Upper lobe of right lung (tissue), 1 donor: ENCODE data around the gene CXCL16. TPM values are rescaled to one million over a fixed set of nuclear protein-coding genes. Genes with fewer than 3 reads are reported as not detected.

ENCODE experiments used
- ATAC-seq: fragments of 200-7000 bp; cut with Tn5 transposase; one replicate; pipeline ENCODE4 v1.9.1; 2020; ENCODE audit warnings: mild to moderate bottlenecking, moderate library complexity
- DNase-seq: peaks from one replicate; pipeline ENCODE4 v3.0.0-alpha.2; 2020
- H3K27ac ChIP-seq: fragments of 200-600 bp; one replicate; pipeline ENCODE4 v1.8.0; 2022
- H3K27me3 ChIP-seq: fragments of 200-600 bp; one replicate; pipeline ENCODE4 v1.8.0; 2022; ENCODE audit warnings: mild to moderate bottlenecking
- H3K36me3 ChIP-seq: fragments of 200-600 bp; one replicate; pipeline ENCODE4 v1.8.0; 2022
- H3K4me1 ChIP-seq: fragments of 200-600 bp; one replicate; pipeline ENCODE4 v1.8.0; 2022
- H3K4me3 ChIP-seq: fragments of 200-600 bp; one replicate; pipeline ENCODE4 v1.8.0; 2022; ENCODE audit warnings: mild to moderate bottlenecking
- H3K9me3 ChIP-seq: fragments of 200-600 bp; one replicate; pipeline ENCODE4 v1.8.0; 2022
- intact Hi-C: fragments of 100-400 bp; cut with DNase I; formaldehyde crosslinking; loops from one replicate; pipeline ENCODE4 v1.11.0; 2022
- total RNA-seq: library from RNA; stranded (reverse); fragmentation: NEBNext Ultra II Directional; extraction: Animal tissue kit (Norgen Biotek cat#: 25700); gene quantifications from one replicate; pipeline ENCODE4 v1.2.1, GENCODE V29; 2021
- TF ChIP-seq, protein P1 (sequence below): fragments of 200-600 bp; IDR thresholded peaks from one replicate; pipeline ENCODE4 v1.8.0; 2022; ENCODE audit warnings: antibody characterized with exemption
- donor health status: DM: no; HTN: yes; CAD: no; lungs with severe emphysema.

CXCL16 gene
- total RNA-seq, 1 donor from 2014 or later, result 169 TPM

DNA sequence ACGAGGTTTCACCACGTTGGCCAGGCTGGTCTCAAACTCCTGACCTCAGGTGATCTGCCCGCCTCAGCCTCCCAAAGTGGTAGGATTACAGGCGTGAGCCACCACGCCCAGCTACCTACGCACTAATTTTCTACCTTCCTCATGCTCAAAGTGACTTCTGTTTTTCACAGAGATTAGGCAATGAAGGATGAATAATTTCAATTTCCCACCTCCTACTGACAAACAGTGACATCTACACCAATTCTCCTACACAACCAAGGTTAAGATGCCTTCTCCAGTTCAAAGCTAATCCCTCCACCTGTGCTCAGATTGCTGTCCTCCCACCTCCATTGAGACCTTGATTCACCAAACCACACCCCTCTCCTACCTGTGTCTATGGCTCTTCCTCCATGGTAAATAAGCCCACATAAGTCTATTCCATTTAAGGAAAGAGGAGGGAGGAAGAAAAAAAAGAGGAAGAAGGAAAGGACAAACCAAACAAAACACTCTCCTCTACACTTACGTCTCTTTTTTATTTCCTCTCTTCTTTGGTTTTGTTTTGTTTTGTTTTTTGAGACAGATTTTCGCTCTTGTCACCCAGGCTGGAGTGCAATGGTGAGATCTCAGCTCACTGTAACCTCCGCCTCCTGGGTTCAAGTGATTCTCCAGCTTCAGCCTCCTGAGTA lies 13.9 kb downstream of the CXCL16 start:
- Histone ChIP-seq H3K4me1 (no peaks in the 10 kb centered on the region), H3K4me3 (no peak overlapping the region), H3K27ac (peak overlapping the region; percentile 55), H3K9me3 (no peaks in the 10 kb centered on the region), H3K27me3 (no peaks in the 10 kb centered on the region), H3K36me3 (no peaks in the 10 kb centered on the region)
- TF ChIP-seq, protein P1, sequence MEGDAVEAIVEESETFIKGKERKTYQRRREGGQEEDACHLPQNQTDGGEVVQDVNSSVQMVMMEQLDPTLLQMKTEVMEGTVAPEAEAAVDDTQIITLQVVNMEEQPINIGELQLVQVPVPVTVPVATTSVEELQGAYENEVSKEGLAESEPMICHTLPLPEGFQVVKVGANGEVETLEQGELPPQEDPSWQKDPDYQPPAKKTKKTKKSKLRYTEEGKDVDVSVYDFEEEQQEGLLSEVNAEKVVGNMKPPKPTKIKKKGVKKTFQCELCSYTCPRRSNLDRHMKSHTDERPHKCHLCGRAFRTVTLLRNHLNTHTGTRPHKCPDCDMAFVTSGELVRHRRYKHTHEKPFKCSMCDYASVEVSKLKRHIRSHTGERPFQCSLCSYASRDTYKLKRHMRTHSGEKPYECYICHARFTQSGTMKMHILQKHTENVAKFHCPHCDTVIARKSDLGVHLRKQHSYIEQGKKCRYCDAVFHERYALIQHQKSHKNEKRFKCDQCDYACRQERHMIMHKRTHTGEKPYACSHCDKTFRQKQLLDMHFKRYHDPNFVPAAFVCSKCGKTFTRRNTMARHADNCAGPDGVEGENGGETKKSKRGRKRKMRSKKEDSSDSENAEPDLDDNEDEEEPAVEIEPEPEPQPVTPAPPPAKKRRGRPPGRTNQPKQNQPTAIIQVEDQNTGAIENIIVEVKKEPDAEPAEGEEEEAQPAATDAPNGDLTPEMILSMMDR, result no peak
- DNase-seq, result no peak
- peak; percentile 32 for ATAC-seq
- intact Hi-C loops, result no loop called here

DNA sequence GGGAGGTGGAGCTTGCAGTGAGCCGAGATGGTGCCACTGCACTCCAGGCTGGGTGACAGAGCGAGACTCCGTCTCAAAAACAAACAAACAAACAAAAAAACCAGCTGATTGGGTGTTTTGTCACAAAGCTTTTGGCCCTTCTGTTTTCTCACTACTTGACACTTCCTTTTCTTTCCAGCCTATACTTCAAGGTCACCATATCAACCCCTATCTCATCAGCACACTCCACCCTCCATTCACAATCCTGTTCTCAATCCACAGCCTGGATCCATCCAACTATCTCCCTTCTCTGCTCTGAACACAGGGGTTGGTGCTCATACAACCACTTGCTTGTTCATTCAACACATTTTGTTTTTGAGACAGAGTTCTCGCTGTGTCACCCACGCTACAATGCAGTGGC lies 15.1 kb downstream of the CXCL16 start:
- no peak for DNase-seq
- TF ChIP-seq, protein P1, result no peak
- Histone ChIP-seq H3K4me1 (no peaks in the 10 kb centered on the region), H3K4me3 (no peak overlapping the region), H3K9me3 (no peaks in the 10 kb centered on the region), H3K27me3 (no peaks in the 10 kb centered on the region), H3K36me3 (peaks cover 6% of the 10 kb centered on the region), H3K27ac (no peak overlapping the region)
- intact Hi-C loops, result no loop called here
- ATAC-seq, result no peak

DNA sequence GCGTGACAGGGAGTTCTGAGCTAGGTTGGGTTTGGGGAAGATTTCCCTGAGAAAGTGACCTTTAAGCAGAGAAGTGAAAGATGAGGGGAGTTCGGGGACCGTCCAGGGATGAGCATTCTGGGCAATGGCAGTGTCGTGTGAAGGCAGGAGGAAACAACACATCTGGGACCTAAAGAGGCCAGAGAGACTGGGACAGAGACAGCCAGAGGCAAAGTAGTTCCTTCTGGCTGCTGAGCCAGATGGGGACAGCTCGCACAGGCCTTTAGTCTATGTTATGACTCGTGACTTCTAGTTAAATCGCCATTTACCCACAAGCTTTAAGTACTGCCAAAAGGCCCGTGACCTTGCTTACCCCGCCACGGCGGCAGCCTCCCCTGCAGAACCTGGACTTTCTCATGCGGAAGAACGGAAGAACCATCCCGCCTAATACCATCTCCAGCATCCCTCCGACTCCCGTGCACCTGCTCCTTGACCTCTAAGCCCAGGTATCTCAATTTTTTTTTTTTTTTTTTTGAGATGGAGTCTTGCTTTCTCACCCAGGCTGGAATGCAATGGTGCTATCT lies 17.0 kb downstream of the CXCL16 start:
- Histone ChIP-seq H3K36me3 (peaks cover 21% of the 10 kb centered on the region), H3K4me3 (no peak overlapping the region), H3K4me1 (no peaks in the 10 kb centered on the region), H3K9me3 (no peaks in the 10 kb centered on the region), H3K27ac (no peak overlapping the region), H3K27me3 (no peaks in the 10 kb centered on the region)
- intact Hi-C loops, result no loop called here
- ATAC-seq (no peak), DNase-seq (no peak)
- TF ChIP-seq, protein P1, result no peak

DNA sequence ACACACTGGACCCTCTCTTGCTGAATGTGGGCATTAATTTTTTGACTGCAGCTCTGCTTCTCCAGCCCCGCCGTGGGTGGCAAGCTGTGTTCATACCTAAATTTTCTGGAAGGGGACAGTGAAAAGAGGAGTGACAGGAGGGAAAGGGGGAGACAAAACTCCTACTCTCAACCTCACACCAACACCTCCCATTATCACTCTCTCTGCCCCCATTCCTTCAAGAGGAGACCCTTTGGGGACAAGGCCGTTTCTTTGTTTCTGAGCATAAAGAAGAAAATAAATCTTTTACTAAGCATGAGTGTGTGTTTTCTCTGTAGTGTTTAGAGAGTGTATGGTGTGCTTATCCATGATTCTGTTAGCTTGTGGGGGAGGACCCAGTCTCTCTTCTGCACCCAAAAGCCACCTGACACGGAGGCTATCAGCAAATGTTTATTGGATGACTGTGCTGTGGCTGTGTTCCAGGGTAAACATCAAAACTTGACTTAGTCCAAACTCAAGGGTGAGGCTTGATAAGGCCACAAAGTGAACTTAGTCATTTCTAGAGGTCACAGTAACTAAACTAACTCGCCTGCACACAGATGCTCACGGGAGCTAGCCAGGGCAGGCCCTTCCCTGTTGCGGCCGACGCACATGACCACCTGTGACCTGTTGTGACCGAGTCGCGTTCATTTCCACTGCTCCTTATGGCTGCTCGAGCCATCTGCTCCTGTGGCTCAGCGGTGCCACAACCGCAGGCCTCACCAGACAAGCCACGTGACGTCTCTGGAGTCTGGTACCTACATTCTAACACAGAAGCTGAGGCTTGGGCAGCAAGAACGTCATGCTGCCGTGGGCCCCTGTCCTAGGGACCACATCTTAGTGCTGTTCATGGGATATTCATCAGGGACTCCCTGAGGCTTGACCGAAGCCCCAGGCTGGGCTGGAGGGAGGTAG lies 18.3 kb downstream of the CXCL16 start:
- intact Hi-C loops, result no loop called here
- ATAC-seq, result peak; percentile 87
- Histone ChIP-seq H3K27ac (peak overlapping the region; percentile 7), H3K4me3 (no peak overlapping the region), H3K27me3 (no peaks in the 10 kb centered on the region), H3K9me3 (no peaks in the 10 kb centered on the region), H3K36me3 (peaks cover 33% of the 10 kb centered on the region), H3K4me1 (no peaks in the 10 kb centered on the region)
- DNase-seq, result peak; percentile 83
- TF ChIP-seq, protein P1, result no peak

DNA sequence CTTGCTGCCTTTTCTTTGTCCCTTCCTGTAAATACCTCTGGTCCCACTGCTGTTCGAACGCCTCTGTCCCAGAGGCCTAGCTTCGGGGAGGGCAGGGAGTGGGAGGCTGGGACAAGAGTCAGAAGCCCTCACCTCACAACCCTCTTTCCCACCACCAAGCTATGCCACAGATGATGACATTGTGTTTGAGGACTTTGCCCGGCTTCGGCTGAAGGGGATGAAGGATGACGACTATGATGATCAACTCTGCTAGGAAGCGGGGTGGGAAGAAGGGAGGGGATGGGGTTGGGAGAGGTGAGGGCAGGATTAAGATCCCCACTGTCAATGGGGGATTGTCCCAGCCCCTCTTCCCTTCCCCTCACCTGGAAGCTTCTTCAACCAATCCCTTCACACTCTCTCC lies 18.9 kb downstream of the CXCL16 start:
- TF ChIP-seq, protein P1, result no peak
- Histone ChIP-seq H3K36me3 (peaks cover 40% of the 10 kb centered on the region), H3K27ac (no peak overlapping the region), H3K27me3 (no peaks in the 10 kb centered on the region), H3K4me1 (no peaks in the 10 kb centered on the region), H3K4me3 (no peak overlapping the region), H3K9me3 (no peaks in the 10 kb centered on the region)
- ATAC-seq (no peak), DNase-seq (no peak)
- intact Hi-C loops, result no loop called here
